Measurements from ENCODE around the gene IRAK2.

- peak; percentile 61 for TF ChIP-seq CTCF (conservative IDR thresholded peaks at IDR 0.05; ENCODE audit: low read depth, low read length)
- no peak for TF ChIP-seq EZH2 (IDR thresholded peaks at IDR 0.05; ENCODE audit: borderline replicate concordance, low read depth, low read length, poor library complexity, severe bottlenecking)
Observed at GRCh38 chr3:10286596-10287295, 122.0 kb downstream of the IRAK2 start.
